ENCODE measurements around the gene CCDC192. TPM values are rescaled to one million over a fixed set of nuclear protein-coding genes. Genes with fewer than 3 reads are reported as not detected.

The CCDC192 gene
- polyA plus RNA-seq, 3 donors: not detected

DNA sequence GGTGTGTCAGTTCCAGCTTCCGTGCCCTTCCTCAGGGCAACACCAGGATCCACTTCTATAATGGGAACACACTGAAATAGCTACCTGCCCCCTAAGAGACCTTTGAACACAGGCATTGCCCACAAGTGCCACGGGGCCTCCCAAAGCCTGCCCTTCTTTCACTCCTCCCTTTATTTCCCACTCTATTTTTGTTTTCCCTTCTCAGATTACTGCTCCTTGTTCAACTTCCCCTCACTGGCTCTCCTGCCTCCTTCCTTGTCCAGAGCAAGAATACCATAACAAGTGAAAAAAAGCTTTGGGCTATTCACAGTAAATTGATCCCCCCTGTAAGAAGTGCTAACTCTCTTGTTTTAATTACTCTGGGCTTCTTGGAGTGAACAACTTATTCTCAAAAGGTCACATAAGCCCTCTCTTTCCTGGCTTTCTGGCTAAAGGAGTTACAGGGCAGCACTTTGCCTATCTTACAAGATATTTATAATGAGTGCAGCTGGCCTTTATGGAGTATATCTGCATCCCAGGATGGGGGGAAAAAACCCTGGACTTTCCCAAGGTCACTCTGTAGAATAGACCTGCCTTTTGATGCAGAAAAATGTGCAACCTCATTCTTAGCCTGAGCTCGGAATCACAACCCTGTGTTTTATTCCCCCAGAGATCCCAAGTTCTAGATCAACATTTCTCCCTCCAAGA is 43.0 kb upstream of the CCDC192 start:
- TF ChIP-seq, protein P1, sequence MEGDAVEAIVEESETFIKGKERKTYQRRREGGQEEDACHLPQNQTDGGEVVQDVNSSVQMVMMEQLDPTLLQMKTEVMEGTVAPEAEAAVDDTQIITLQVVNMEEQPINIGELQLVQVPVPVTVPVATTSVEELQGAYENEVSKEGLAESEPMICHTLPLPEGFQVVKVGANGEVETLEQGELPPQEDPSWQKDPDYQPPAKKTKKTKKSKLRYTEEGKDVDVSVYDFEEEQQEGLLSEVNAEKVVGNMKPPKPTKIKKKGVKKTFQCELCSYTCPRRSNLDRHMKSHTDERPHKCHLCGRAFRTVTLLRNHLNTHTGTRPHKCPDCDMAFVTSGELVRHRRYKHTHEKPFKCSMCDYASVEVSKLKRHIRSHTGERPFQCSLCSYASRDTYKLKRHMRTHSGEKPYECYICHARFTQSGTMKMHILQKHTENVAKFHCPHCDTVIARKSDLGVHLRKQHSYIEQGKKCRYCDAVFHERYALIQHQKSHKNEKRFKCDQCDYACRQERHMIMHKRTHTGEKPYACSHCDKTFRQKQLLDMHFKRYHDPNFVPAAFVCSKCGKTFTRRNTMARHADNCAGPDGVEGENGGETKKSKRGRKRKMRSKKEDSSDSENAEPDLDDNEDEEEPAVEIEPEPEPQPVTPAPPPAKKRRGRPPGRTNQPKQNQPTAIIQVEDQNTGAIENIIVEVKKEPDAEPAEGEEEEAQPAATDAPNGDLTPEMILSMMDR (IDR thresholded peaks at IDR 0.05): no peak
- Mint-ChIP-seq H3K36me3 (no peaks in the 10 kb centered on the region), H3K9me3 (no peaks in the 10 kb centered on the region), H3K4me3 (no peak overlapping the region), H3K4me1 (no peaks in the 10 kb centered on the region), H3K27ac (no peak overlapping the region), H3K27me3 (ENCODE audit: low read depth in 3 of 3) (peaks cover 0 to 1% (median 0%) of the 10 kb centered on the region in 3 donors)
- H3K9me3 ChIP-seq (replicated peaks in 1 of 2; ENCODE audit: control insufficient read depth in 1 of 2, insufficient read depth in 1 of 2, low read length in 2 of 2): no peaks in the 10 kb centered on the region
- intact Hi-C loops (cut with micrococcal nuclease): no loop called here
- no peak overlapping the region for H3K27ac ChIP-seq (ENCODE audit: low read depth in 1 of 2, low read length in 2 of 2)
- 73% methylated on average over 3 of the region's 3 CpGs for WGBS (ENCODE audit: insufficient coverage)
- H2AFZ ChIP-seq (ENCODE audit: insufficient read depth, low read depth, low read length, poor library complexity, severe bottlenecking): no peak overlapping the region
- no peaks in the 10 kb centered on the region for H3K27me3 ChIP-seq (ENCODE audit: control insufficient read depth in 2 of 2, insufficient read depth in 2 of 2, low read length in 2 of 2)
- DNase-seq: no peak
- H3K4me3 ChIP-seq (replicated peaks in 1 of 3; ENCODE audit: low read depth in 2 of 3, low read length in 3 of 3): no peak overlapping the region
- H4K20me1 ChIP-seq (ENCODE audit: insufficient read depth, low read length): no peaks in the 10 kb centered on the region
- H3K36me3 ChIP-seq (replicated peaks in 1 of 2; ENCODE audit: control insufficient read depth in 1 of 2, insufficient read depth in 2 of 2, low read length in 2 of 2): no peaks in the 10 kb centered on the region
- H3K4me1 ChIP-seq (ENCODE audit: control insufficient read depth in 1 of 2, insufficient read depth in 2 of 2, low read length in 2 of 2): no peaks in the 10 kb centered on the region
- H3K4me2 ChIP-seq (replicated peaks; ENCODE audit: extremely low read depth, low read length, poor library complexity, severe bottlenecking): no peak overlapping the region
- no peaks in the 10 kb centered on the region for H3K79me2 ChIP-seq (ENCODE audit: insufficient read depth, low read length)
- H3K9ac ChIP-seq (ENCODE audit: insufficient read depth, low read length, poor library complexity, severe bottlenecking): no peak overlapping the region

DNA sequence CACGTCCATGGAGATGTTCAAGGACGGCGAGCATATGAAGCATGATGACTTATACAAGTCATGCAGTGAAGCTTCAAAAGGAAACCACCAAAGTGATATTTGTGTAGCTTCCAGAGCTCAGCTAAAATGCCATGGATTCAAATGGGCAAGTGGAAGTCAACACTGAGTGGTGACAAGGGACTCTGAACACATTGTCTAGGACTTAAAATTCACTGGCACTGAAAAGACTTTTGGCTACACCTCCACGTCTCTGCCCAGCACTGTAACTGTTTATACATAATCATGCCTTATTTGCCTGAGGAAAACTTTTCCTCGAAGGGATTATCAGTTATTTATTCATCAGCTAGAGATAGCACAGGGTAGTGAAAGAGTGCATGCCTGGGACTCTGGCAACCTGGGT is 39.1 kb upstream of the CCDC192 start:
- Histone ChIP-seq H2AFZ (ENCODE audit: insufficient read depth, low read depth, low read length, poor library complexity, severe bottlenecking) (no peak overlapping the region), H3K9ac (ENCODE audit: insufficient read depth, low read length, poor library complexity, severe bottlenecking) (no peak overlapping the region), H3K36me3 (replicated peaks in 1 of 2; ENCODE audit: control insufficient read depth in 1 of 2, insufficient read depth in 2 of 2, low read length in 2 of 2) (no peaks in the 10 kb centered on the region), H3K79me2 (ENCODE audit: insufficient read depth, low read length) (no peaks in the 10 kb centered on the region), H3K9me3 (replicated peaks in 1 of 2; ENCODE audit: control insufficient read depth in 1 of 2, insufficient read depth in 1 of 2, low read length in 2 of 2) (no peaks in the 10 kb centered on the region), H3K4me1 (ENCODE audit: control insufficient read depth in 1 of 2, insufficient read depth in 2 of 2, low read length in 2 of 2) (no peaks in the 10 kb centered on the region), H3K4me2 (replicated peaks; ENCODE audit: extremely low read depth, low read length, poor library complexity, severe bottlenecking) (no peak overlapping the region), H3K4me3 (replicated peaks in 1 of 3; ENCODE audit: low read depth in 2 of 3, low read length in 3 of 3) (no peak overlapping the region), H4K20me1 (ENCODE audit: insufficient read depth, low read length) (no peaks in the 10 kb centered on the region), H3K27me3 (ENCODE audit: control insufficient read depth in 2 of 2, insufficient read depth in 2 of 2, low read length in 2 of 2) (no peaks in the 10 kb centered on the region), H3K27ac (ENCODE audit: low read depth in 1 of 2, low read length in 2 of 2) (no peak overlapping the region)
- no peaks in the 10 kb centered on the region for H3K4me1 Mint-ChIP-seq
- intact Hi-C loops (cut with micrococcal nuclease): no loop called here
- H3K27ac Mint-ChIP-seq: no peak overlapping the region
- TF ChIP-seq, protein P1 (IDR thresholded peaks at IDR 0.05): no peak
- no peak for DNase-seq
- no peaks in the 10 kb centered on the region for H3K9me3 Mint-ChIP-seq
- no peaks in the 10 kb centered on the region for H3K27me3 Mint-ChIP-seq (ENCODE audit: low read depth in 3 of 3)
- H3K36me3 Mint-ChIP-seq: no peaks in the 10 kb centered on the region
- 100% methylated on average over 4 of the region's 5 CpGs for WGBS (ENCODE audit: insufficient coverage)
- no peak overlapping the region for H3K4me3 Mint-ChIP-seq
